ENCODE results near the gene LPAR6. TPM values are rescaled to one million over a fixed set of nuclear protein-coding genes. Genes with fewer than 3 reads are reported as not detected.

Gene LPAR6
- polyA plus RNA-seq, 3 donors = 17.2 to 72.6 (median 62.1) TPM

- no peaks in the 10 kb centered on the region for H3K4me1 ChIP-seq (ENCODE audit: control insufficient read depth in 1 of 2, insufficient read depth in 2 of 2, low read length in 2 of 2)
- no peak overlapping the region for H3K9ac ChIP-seq (ENCODE audit: insufficient read depth, low read length, poor library complexity, severe bottlenecking)
- DNase-seq = no peak
- TF ChIP-seq, protein P1, sequence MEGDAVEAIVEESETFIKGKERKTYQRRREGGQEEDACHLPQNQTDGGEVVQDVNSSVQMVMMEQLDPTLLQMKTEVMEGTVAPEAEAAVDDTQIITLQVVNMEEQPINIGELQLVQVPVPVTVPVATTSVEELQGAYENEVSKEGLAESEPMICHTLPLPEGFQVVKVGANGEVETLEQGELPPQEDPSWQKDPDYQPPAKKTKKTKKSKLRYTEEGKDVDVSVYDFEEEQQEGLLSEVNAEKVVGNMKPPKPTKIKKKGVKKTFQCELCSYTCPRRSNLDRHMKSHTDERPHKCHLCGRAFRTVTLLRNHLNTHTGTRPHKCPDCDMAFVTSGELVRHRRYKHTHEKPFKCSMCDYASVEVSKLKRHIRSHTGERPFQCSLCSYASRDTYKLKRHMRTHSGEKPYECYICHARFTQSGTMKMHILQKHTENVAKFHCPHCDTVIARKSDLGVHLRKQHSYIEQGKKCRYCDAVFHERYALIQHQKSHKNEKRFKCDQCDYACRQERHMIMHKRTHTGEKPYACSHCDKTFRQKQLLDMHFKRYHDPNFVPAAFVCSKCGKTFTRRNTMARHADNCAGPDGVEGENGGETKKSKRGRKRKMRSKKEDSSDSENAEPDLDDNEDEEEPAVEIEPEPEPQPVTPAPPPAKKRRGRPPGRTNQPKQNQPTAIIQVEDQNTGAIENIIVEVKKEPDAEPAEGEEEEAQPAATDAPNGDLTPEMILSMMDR (IDR thresholded peaks at IDR 0.05) = no peak
- H3K27ac ChIP-seq (ENCODE audit: low read depth in 1 of 2, low read length in 2 of 2) = no peak overlapping the region
- Mint-ChIP-seq H3K27ac (peak overlapping the region in 2 of 7 donors; percentile 17 to 78), H3K4me3 (no peak overlapping the region), H3K36me3 (peaks cover 62 to 68% of the 10 kb centered on the region in 2 donors), H3K4me1 (peaks cover 10% of the 10 kb centered on the region), H3K9me3 (peaks cover 8 to 19% (median 13%) of the 10 kb centered on the region in 7 donors), H3K27me3 (ENCODE audit: low read depth in 3 of 3) (no peaks in the 10 kb centered on the region)
- H3K4me3 ChIP-seq (replicated peaks in 1 of 3; ENCODE audit: low read depth in 2 of 3, low read length in 3 of 3) = no peak overlapping the region
- no CpG with 5 or more reads among the region's 3 CpGs for WGBS (ENCODE audit: insufficient coverage)
- no peak overlapping the region for H2AFZ ChIP-seq (ENCODE audit: insufficient read depth, low read depth, low read length, poor library complexity, severe bottlenecking)
- H3K27me3 ChIP-seq (ENCODE audit: control insufficient read depth in 2 of 2, insufficient read depth in 2 of 2, low read length in 2 of 2) = no peaks in the 10 kb centered on the region
- H3K79me2 ChIP-seq (ENCODE audit: insufficient read depth, low read length) = no peaks in the 10 kb centered on the region
- H3K9me3 ChIP-seq (replicated peaks in 1 of 2; ENCODE audit: control insufficient read depth in 1 of 2, insufficient read depth in 1 of 2, low read length in 2 of 2) = peaks cover 0 to 9% of the 10 kb centered on the region in 2 donors
- intact Hi-C loops (cut with micrococcal nuclease) = no loop called here
- peaks cover 14 to 52% of the 10 kb centered on the region in 2 donors for H3K36me3 ChIP-seq (replicated peaks in 1 of 2; ENCODE audit: control insufficient read depth in 1 of 2, insufficient read depth in 2 of 2, low read length in 2 of 2)
- H4K20me1 ChIP-seq (ENCODE audit: insufficient read depth, low read length) = no peaks in the 10 kb centered on the region
- H3K4me2 ChIP-seq (replicated peaks; ENCODE audit: extremely low read depth, low read length, poor library complexity, severe bottlenecking) = no peak overlapping the region
Observed at GRCh38 chr13:48393030-48393697, 19.7 kb downstream of the LPAR6 start.

DNA sequence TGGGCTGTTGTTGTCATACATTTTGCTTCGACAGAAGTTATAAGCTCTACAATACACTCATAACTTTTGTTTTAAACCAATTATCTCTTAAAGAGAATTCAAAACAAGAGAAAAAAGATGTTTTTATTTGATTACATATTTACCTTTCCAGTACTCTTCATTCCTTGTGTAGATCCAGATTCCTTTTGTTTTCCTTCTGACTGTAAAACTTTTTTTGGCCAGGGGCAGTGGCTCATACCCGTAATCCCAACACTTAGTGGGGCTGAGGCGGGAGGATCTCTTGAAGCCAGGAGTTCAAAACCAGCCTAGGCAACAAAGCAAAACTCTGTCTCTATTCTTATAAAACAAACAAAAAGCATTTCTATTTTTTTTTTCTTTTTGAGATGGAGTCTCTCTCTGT is 21.7 kb downstream of the LPAR6 start:
- peaks cover 66 to 75% of the 10 kb centered on the region in 2 donors for H3K36me3 Mint-ChIP-seq

More for the DNA sequence above, 21.7 kb downstream of the LPAR6 start:
- H3K27ac ChIP-seq (ENCODE audit: low read depth in 1 of 2, low read length in 2 of 2) = no peak overlapping the region
- no peak for DNase-seq
- H3K9me3 Mint-ChIP-seq = peaks cover 7 to 17% (median 13%) of the 10 kb centered on the region in 7 donors
- H4K20me1 ChIP-seq (ENCODE audit: insufficient read depth, low read length) = no peaks in the 10 kb centered on the region
- H3K27ac Mint-ChIP-seq = no peak overlapping the region
- no peak overlapping the region for H3K4me2 ChIP-seq (replicated peaks; ENCODE audit: extremely low read depth, low read length, poor library complexity, severe bottlenecking)
- no peaks in the 10 kb centered on the region for H3K27me3 Mint-ChIP-seq (ENCODE audit: low read depth in 3 of 3)
- H3K4me3 Mint-ChIP-seq = no peak overlapping the region
- peaks cover 10% of the 10 kb centered on the region for H3K4me1 Mint-ChIP-seq
- no peaks in the 10 kb centered on the region for H3K79me2 ChIP-seq (ENCODE audit: insufficient read depth, low read length)
- no peaks in the 10 kb centered on the region for H3K4me1 ChIP-seq (ENCODE audit: control insufficient read depth in 1 of 2, insufficient read depth in 2 of 2, low read length in 2 of 2)
- no CpG with 5 or more reads among the region's 3 CpGs for WGBS (ENCODE audit: insufficient coverage)
- H3K36me3 ChIP-seq (replicated peaks in 1 of 2; ENCODE audit: control insufficient read depth in 1 of 2, insufficient read depth in 2 of 2, low read length in 2 of 2) = peaks cover 16 to 59% of the 10 kb centered on the region in 2 donors
- no peaks in the 10 kb centered on the region for H3K27me3 ChIP-seq (ENCODE audit: control insufficient read depth in 2 of 2, insufficient read depth in 2 of 2, low read length in 2 of 2)
- no peak overlapping the region for H3K4me3 ChIP-seq (replicated peaks in 1 of 3; ENCODE audit: low read depth in 2 of 3, low read length in 3 of 3)
- peaks cover 0 to 9% of the 10 kb centered on the region in 2 donors for H3K9me3 ChIP-seq (replicated peaks in 1 of 2; ENCODE audit: control insufficient read depth in 1 of 2, insufficient read depth in 1 of 2, low read length in 2 of 2)
- TF ChIP-seq, protein P1 (IDR thresholded peaks at IDR 0.05) = no peak
- no peak overlapping the region for H3K9ac ChIP-seq (ENCODE audit: insufficient read depth, low read length, poor library complexity, severe bottlenecking)
- H2AFZ ChIP-seq (ENCODE audit: insufficient read depth, low read depth, low read length, poor library complexity, severe bottlenecking) = no peak overlapping the region
- intact Hi-C loops (cut with micrococcal nuclease) = no loop called here

All from CD14-positive monocyte (primary cell).